GM21367 (cell line): ENCODE results near the gene MAP3K6.

Experiments
- ATAC-seq: cut with Tn5 transposase; IDR thresholded peaks from one replicate; pipeline ENCODE4 v1.9.1; 2021; ENCODE audit not compliant: unreplicated experiment

Gene MAP3K6

DNA sequence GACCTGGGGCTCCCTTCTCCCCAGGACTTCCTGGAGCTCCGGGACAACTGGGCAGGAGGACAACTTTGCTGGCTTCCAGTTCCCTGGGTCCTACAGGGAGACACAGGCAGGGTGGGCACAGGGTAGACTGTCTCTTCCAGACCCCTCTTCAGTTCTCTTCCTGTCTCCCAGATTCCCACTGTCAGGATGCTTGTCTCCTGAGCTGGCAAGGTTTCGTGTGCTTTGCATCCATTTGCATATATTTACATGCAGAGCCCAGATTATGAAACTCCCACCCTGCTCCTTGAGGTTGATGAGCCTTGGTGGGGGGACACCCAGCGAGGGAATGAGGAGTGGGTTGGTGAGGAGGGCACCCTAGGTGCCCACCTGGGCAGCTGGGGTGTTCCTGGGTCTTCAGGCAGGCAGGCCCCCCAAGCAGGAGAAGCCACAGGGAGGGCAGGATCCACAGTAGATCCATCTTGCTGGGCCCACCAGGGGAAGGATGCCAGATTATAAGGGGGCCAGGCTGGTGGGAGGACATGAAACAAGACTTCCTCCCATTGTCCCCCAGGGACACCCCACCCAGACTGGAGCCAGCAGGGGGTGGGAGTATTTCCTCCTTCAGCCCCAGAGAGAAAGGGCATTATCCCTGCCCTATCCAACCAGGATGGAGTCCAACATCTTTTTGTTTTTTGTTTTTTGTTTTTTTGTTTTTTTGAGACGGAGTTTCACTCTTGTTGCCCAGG lies 7.8 kb upstream of the MAP3K6 start, which contains the start of gene FCN3:
Gene FCN3 (minus strand): TSS at position 463 of the 725 bp plus-strand sequence. CDS start 6 bp downstream, at position 457.
- no peak for ATAC-seq

DNA sequence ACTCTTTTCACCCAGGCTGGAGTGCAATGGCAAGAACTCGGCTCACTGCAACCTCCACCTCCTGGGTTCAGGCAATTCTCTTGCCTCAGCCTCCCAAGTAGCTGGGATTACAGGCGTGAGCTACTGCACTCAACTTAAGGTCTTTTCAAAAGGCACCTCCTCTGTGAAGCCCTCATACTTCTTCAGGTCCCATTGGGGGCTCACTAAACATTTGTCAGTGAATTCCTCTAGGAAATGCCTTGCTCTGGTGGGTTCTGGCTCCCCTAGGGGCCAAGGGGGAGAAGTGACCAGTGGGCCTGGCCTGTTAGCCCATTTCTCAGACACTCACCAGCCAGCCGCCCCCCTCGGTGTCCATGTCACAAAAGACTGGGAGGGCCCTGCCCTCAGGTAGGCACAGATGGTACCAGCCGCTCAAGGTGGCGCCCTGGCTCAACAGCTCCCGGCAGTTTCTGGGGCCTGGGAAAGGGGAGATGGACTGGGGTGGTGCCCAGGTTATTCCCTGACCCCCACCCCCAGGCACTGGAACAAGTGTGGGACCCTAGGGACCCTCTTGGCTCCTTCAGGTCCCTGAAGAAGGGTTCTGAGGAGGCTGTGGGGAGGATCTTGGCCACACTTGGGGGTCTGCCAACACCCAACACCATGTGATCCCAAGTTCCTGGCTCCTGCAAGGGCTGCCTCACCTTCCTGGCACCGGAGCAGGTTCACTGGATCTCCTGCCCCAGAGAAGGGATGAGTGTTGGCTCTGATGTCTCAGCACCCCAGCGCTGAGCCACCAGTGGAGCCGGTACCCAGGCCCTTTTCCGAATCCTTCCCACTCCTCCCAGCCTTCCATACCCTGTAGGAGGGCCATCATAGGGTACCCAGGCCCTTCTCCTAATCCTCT lies 6.3 kb upstream of the MAP3K6 start:
- ATAC-seq = no peak

DNA sequence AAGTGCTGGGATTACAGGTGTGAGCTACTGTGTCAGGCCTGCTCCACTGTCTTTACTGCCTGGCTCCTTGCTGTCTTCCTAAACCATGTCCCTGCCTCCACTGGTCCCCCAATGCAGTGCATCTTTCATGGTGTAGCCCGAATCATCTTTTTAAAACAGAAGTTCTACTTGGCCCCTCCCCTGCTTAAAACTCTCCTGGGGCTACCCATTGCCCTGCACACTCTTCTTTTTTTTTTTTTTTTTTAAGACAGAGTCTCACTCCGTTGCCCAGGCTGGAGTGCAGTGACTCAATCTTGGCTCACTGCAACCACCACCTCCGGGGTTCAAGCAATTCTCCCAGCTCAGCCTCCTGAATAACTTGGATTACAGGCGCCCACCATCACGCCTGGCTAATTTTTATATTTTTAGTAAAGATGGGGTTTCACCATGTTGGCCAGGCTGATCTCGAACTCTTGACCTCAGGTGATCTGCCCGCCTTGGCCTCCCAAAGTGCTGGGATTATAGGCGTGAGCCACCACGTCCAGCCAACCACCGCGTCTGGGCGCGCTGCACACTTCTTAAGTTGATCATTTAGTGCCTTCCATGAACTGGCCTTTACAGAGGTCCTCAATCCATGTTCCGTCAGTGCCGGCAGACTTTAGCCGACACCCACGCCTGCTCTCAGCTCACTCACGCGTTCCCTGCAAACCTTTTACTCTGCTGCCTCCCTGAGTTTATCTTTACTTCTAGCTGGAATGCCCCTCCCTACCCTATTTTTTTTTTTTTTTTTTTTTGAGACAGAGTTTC lies 5.5 kb upstream of the MAP3K6 start:
- ATAC-seq = no peak

DNA sequence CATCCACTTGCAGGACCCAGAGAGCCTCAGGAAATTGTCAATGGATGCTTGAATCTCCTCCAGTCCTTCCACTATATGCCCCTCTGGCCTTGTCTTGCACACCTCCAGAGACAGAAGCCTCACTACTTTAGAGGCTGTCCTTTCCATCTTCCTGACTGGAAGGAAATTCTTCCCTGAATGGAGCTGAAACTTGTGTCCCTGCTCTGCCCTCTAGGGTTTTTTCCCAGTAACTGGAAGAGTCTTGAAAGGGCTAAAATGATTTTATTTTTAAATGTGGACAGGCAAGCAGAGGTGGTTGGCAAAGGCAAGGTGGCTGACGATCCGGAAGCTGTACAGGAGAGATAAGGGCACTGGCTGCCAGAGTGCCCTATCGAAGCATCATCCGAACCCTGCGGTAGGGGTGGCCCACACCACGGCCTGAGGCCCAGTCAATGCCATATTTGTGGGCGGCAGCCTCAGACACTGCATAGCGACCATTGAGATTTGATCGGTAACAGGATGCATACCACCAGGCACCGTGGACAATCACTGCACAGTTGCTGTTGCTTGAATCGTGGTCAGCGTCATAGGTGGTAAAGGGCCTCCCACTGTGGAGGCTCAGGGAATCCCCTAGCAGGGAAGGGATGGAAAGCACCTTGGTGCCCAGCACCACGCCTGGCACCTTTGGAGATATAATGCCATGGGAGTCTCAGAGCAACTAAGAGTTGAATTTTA lies 2.3 kb upstream of the MAP3K6 start:
- ATAC-seq = no peak

DNA sequence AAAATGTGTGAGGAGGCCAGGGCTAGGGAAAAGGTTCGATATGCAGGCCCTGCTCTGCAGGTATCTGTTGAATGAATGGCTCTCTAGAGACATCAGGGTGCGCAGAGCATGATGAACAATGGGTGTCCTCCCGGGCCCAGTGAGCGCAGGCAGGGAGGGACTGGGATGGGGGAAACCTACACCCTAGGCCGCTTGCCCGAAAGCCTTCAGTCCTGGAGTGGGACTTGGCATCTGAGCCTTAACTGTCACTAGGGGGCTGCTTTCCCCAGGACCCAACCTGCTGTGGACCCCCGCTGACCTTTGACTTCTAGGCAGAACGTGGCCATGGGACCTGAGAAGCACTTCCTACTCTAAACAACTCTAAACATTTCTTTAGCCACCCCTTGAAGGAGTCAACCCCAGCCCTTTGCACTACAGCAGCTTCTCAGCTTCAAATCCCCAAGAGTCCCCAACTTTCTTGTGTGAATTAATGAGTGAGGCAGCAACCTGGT lies 444 bp upstream of the MAP3K6 start:
- no peak for ATAC-seq

DNA sequence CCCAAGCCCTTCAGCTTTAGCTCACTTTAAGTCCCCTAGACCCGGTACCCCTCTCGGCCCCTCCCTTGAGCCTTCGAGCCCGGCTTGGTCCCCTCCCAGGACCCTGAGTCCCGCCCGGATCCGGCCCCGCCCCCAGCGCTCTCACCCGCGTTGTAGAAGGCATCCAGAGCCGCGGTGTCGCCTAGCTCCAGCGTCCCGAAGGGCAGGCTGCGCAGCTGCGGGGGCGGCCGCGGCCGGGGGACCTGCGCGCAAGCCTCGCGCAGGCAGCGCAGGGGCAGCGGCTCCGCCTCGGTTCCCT lies 699 bp downstream of the MAP3K6 start:
- peak; percentile 30 for ATAC-seq

DNA sequence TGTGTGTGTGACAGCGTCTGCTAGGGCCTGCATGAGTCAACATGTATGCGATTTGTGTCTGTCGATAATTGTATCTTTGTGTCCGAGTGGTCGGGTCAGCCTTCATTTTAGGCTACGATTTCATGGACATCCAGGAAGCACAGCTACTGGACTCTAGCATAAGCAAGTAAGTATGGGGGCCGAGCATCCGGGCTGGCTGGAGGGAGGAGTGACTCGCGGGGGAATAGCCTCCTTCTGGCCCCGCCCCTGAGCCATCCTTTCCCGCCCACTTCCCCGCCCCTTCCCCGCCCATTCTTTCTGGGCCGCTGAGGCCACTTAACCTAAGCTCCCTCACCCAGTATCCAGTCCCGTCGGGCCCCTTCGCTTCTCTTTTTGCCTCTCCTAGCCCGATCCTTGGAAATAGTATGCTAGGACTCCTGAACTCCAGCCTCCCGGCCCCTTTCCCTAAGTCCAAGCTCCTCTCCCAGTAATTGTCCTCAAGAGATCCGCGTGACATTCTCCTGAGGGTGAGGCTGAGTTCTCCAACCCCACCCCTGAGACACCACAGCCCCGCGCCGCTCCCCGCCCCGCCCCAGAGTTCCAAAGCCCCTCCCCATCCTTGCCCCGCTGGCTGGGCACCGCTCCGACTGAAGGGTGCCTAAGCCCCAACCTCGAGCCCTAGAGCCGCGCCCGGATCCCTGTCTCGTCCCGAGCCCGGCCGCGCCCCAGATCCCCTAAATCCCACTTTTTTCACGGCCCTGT lies 1.2 kb downstream of the MAP3K6 start:
- ATAC-seq = peak; percentile 28

DNA sequence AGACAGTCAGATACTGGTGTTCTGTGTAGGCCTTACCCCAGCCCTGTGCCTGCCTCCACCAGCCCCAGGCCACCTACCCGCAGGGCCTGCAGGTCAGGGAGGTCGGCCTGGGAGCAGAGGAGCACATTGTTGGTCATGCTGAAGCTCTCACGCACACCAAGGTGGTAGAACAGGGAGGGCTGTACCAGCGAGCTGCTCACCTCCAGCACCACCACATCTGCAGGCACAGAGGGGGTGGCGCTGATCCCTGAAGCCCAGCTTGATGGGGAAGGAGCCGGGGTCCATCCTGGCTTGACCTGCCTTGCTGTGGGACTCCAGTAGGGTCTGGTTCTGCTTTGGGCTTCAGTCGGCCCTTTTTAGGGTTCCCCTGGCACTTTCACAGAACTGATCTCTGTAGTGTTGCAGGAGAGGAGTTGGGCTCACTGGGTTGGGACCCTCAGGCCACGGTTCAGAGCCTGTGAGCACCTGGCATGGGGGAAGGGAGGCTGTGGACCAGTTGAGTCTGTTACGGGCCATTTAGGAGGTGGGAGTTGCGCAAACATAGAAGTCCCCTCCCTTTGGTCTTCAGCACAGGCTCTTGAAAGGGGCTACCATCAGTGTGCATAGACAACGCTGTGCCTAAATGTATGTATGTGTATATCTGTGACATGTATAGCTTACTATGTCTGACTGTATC lies 1.9 kb downstream of the MAP3K6 start:
- no peak for ATAC-seq

DNA sequence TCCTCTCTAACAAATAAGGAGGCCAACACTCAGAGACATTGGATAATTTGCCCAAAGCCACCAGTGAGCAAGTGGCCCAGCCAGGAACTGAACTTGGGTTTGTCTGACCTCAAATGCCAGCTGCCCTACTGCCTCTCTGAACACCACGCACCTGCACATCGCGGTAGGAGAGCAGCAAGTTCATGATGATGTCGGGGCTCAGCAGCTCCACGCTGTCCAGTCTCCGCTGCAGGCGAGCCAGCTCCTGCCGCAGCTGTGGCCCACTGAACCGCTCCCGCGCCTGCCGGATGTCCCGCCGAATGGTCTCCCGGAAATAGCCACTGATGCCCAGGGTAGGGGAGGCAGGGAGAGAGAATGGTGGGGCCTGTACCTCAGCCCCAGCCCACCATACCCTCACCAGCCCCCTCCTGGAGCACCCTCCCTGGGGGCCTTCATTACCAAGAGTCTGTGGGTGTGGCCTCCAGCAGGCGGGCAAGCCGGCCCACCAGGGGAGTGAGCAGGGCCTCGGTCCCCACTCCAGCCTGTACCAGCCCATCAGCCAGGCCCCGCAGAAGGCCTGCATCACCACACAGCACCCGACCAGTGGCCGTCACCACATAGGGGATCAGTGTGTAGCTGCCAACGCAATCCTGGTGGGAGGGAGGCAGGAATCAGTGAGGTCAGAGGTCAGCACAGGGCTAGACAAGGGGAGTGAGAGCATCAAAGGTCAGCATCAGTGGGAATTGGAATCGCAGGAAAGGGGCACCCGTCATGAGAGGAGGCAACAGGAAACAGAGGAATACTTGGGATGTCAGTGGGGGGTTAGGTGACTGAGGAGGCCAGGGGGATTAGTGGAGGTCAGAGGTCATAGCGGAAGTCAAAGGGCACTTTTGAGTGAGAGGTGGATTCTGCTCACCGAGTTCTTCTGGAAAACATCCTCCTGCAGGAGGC lies 2.7 kb downstream of the MAP3K6 start:
- no peak for ATAC-seq

DNA sequence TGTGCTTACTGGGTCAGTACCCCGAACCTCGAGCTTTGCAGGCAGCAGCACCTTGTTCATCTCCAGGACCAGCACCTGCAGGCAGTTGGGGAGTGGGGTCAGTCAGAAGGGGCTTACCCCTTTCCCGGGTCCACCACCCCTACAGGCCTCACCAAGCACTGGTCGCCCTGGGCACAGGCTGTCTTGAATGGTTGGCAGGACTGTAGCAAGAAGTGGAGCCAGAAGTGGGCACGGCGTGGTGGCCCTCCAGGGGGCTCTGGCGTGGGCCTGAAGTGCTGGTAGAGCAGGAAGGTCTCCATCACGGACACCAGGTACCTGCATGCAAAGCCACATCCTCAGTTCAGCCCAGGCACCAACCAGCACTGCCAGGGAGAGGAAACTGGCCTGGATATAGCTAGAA lies 5.2 kb downstream of the MAP3K6 start:
- ATAC-seq = no peak

DNA sequence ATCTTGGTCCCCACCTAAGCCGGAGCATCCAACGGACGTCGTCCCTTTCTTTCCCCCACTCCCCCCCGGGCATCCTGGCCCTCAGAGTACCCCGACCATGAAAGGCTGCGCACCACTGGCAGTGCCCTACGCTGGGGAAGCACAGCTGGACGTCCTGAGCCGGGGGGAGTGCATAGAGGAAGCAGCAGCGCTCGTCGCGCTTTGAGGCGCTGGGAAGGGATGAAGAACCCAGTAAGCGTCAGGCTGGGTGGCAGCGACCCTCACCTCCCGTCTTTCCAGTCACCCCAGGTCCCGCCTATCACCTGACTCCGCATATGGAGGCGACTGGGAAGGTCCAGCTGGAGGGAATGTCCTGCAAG lies 5.7 kb downstream of the MAP3K6 start:
- no peak for ATAC-seq

DNA sequence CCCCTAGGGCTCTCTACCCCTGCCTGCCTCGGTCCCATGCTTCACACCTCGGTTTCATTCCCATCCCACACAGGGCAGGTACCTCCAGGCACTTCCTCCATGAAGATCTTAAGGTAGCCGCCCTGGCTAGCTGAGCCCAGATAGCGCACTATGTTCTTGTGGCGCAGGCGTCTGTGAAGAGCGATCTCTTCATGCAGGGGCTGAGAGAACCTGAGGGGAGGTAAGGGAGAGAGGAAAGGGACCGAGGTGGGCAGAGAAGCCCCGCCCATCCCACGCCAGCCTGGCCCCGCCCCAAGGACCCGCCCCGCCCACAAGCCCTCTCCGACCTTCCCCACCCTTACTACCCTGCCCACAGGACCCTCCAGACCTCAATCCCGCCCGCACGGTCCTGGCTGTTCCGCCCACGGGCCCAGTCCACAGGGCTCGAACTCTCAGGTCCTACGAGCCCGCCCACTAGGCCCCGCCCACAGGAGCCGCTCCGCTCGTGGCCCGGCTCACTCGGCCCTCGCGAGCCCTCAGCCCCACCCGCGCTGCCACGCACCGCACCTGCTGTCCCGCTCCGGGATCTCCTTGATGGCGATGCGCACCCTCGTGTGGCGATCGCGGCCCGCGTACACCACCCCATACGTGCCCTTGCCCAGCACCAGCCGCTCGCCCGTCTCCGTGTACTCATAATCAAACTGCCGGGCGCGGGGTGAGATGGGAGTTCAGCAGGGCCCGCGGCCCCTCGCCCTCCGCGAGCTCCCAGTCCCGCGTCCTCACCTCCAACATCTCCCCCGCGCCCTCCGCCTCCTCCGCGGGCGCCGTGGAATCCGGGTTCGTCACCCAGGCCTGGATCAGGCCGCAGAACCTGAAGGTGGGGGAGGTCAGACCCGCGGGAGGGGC lies 6.4 kb downstream of the MAP3K6 start:
- no peak for ATAC-seq

DNA sequence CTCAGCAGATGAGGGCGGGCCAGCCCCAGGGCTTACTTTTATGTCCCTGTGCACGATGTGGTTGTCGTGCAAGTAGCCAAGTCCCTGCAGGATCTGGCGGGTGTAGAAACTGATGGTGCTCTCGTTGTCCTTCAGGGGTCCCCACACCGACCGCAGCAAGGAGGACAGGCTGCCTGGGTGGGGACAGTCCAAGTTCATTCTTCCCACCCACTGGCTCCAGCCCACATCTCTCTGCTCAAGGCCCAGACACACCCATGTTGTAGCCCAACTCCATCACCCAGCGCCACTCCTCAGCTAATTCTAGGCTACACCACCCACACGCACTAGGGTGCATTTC lies 7.0 kb downstream of the MAP3K6 start:
- ATAC-seq = no peak

DNA sequence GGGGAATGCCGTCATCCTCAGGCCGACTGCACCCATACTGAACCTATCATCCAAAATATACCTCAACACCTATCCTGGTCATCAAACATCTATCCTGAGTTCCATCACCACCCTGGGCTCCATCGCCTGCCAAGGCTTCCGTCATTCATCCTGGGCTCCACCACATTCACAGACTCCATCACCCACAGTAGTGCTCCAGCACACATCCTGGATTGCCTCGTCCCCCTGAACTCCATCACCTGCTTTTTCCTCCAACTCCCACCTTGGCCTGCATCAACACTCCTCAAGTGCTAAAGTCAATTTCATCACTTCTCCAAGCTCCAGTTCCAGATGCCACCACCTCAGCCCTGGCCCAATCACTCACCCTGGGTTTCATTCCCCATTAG lies 7.8 kb downstream of the MAP3K6 start:
- no peak for ATAC-seq

DNA sequence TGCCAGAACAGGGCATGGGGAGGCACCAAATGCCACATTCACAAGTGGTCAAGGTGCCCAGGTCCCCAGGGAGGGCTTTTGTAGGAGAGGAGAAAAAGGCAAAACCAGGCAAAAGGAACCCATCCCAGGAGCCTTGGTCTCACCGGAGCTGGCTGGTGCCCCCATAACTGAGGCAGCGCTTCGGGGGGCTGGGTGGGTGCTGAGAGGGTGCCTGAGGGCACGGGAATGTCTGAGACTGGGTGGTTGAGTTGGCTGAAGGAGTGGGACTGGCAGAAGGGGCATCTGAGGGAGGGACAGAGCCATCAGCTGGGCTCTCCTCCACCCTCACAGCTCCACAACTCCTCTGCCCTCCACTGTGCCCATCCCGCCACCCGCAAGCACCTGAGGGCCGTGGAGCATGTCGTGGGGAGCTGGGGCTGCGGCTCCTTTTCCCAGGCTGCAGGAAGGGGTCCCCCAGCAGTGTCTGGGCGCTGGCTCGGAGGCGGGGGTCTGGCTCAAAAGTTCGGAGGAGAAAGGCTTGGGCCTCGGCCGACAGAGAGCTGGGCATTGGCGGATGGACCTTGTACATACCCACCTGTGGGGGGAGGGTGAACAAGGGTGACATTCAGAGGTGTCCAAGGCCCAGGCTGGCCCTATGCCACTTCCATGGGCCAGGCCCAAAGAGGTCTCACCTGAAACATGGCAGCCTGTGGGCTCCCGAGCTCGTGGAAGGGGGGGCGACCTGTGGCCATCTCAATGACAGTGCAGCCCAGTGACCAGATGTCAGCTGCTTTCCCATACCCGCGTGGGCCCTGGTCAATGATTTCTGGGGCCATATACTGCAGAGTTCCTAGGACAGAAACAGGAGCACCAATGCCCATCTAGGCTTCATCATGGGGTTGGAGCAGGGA lies 8.5 kb downstream of the MAP3K6 start:
- no peak for ATAC-seq

DNA sequence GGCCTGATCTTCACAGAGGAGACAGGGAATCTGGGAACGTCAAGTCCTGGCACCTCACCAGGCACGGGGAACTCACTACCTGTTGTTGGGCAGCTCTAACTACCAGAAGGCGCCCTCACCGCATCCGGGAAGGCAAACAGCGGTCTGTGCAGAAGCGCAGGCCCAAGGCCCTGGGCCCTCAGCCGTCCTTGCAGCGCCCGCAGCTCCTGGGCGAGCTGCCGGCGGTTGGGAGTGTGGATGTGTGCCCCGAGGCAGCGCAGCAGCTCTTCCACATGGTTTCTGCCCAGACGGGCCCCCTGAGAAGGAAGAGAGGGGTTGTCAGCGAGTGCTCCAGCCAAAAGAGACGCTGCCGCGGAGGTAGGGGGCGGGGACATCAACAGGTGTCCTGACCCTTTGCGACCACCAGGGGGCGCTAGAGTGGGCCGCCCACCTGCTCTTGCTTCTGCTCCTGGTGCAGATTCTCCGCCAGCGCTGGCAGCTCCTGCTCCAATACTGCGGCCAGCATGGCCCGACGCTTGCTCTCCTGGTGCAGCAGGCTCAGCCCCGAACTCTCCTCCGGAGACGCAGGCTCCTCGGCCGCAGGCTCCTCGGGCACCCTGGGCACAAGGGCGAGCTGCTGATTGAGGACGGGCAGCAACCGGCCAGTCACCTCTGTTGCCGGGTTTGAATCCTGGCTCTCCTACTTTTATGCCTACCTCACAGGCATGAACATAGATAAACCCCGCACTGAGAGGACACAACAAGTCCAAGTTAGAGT lies 9.3 kb downstream of the MAP3K6 start:
- no peak for ATAC-seq
